AG09309 (cell line): ENCODE results near the gene SERPINB11.

Experiments
- DNase-seq: peaks from one replicate; pipeline ENCODE4 v3.0.0-alpha.2; 2010; ENCODE audit warnings: low read depth
- H3K4me3 ChIP-seq: 2 replicates; pipeline ENCODE4 v1.5.1; 2011; ENCODE audit warnings: mild to moderate bottlenecking, low read depth, low read length, moderate library complexity; ENCODE audit not compliant: control insufficient read depth
- TF ChIP-seq, protein P1 (sequence below): IDR thresholded peaks from 2 replicates; pipeline ENCODE4 v1.5.1; 2011; ENCODE audit warnings: mild to moderate bottlenecking, low read depth, low read length, inconsistent platforms; ENCODE audit not compliant: insufficient read depth, control insufficient read depth; ENCODE audit errors: missing control alignments

The SERPINB11 gene

DNA sequence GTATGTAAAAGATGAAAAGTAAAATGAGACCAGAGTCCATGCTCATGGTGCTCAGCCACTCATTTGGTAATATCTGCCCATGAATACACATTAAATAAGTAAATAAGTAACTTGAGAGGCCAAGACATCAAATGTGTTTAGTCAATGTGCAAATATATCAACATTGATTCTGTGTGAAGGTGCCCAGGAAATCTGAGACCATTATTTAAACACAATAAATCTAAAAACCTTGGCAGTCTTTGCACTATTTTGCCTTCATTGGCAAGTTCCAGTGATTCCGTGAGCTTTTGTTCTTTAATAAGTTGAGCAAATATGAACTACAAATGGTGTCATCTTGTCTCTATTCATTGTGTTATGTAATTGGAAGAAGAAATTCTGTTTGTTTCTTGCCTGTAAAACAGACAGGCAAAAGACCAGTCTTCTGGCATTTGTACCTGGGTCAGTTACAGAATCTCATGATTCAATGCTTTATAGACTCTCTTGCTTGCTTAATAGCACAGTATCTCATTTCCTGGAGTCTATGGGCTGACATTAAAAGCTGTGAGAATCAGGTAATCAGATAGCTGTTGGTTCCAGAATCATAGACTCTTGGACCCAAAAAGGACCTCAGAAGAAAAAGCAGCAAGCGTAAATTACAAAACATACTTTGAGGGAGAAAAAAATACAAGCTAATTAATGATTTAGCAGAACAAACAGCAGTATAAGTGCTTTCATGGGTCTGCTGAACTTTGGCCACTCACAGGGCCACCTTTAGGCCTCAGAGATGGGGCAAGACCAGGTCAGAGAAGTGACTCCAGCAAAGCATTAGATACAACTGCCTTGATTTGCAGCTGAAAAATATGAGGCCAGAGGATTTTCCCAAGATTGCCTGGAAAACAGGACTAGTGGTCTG is 21.1 kb upstream of the SERPINB11 start:
- DNase-seq = peak; percentile 29
- TF ChIP-seq, protein P1, sequence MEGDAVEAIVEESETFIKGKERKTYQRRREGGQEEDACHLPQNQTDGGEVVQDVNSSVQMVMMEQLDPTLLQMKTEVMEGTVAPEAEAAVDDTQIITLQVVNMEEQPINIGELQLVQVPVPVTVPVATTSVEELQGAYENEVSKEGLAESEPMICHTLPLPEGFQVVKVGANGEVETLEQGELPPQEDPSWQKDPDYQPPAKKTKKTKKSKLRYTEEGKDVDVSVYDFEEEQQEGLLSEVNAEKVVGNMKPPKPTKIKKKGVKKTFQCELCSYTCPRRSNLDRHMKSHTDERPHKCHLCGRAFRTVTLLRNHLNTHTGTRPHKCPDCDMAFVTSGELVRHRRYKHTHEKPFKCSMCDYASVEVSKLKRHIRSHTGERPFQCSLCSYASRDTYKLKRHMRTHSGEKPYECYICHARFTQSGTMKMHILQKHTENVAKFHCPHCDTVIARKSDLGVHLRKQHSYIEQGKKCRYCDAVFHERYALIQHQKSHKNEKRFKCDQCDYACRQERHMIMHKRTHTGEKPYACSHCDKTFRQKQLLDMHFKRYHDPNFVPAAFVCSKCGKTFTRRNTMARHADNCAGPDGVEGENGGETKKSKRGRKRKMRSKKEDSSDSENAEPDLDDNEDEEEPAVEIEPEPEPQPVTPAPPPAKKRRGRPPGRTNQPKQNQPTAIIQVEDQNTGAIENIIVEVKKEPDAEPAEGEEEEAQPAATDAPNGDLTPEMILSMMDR = no peak
- no peak overlapping the region for H3K4me3 ChIP-seq

DNA sequence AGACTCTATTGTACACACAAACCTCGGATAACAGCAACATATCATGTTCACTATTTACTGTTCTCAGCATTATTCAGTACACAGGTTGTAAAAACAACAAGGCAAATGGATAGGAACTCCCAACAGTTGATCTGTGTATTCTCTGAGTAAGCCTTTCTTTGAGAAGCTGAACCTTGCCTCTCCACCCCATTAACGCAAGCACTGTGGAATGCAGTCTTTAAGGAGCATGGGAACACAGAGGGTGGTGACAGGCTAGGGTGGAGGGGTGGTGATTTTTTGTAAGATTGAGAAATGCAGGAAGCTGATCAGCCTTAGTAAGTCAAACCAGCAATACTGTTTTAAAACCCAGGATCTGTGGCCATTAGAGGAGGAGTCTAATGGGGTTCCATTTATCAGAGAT is 19.6 kb upstream of the SERPINB11 start:
- DNase-seq = peak; percentile 97
- H3K4me3 ChIP-seq = no peak overlapping the region
- TF ChIP-seq, protein P1 = no peak

DNA sequence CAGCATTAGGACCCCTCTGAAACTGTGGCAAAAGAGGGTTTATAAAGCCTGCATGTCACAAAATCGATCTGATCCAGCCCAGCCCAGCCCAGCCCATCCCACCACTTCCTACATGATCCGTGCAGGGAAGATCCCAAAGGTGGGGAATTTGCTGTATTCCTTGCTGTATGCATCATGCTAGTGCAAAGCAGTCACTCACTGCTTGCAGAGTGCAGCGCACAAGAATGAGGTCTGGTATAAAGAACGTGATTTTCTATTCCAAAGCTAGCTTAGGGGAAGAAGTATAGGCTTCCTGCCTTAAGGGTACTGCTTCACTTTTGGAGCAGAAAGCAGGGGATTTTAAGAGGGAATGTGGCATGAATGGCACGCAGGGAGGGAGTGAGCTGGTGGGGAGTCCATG is 18.9 kb upstream of the SERPINB11 start:
- TF ChIP-seq, protein P1 = no peak
- H3K4me3 ChIP-seq = no peak overlapping the region
- DNase-seq = no peak

DNA sequence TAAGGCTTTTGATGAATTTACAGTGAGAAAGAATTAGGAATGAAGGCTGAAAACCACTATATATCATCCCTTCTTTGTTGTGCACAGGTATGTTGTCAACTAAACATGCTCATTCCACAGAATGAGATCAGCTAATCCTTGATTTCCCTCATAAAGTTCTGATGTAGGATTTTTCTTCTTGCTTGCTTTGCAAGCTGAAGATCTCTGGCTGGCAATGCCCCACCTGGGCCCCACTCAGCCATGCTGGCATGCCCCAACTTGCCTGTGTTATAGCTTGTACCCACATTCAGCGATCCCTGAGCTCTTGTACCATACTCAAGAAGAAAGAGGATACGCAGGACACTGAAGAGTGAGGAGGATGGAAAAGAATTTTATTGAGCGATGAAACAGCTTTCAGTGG is 18.0 kb upstream of the SERPINB11 start:
- no peak for DNase-seq
- TF ChIP-seq, protein P1 = no peak
- H3K4me3 ChIP-seq = no peak overlapping the region

DNA sequence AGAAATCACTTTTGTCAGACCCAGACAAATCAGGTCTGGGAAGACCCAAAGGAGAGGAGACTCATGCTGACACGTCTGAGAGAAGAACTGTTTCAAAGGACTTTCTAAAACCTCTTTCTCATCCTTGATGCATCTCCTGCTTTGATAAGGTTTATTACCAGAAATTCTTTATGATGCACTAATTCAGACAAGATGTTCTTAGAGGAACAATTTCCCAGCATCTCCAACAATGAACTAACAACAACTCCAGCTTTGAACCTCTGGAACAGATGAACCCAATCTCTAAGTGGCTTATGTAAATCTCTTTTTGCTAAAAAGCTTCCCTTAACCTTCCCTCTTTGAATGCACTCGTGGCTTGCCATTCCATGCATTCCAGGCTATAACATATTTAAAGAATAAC is 15.9 kb upstream of the SERPINB11 start:
- no peak overlapping the region for H3K4me3 ChIP-seq
- TF ChIP-seq, protein P1 = no peak
- DNase-seq = peak; percentile 63

DNA sequence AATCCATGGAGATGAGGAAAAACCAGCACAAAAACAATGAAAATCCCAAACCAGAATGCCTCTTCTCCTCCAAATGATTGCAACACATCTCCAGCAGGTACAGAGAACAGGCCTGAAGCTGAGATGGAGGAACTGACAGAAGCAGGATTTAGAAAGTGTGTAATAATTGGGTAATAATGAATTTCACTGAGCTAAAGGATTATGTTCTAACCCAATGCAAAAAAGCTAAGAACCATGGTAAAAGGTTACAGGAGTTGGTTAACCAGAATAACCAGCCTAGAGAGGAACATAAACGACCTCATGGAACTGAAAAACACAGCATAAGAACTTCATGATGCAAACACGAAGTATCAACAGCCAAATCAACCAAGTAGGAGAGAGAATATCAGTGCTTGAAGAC is 13.7 kb upstream of the SERPINB11 start:
- no peak for DNase-seq
- H3K4me3 ChIP-seq = no peak overlapping the region
- TF ChIP-seq, protein P1 = no peak
